Activated naive CD4-positive, alpha-beta T cell treated with Interleukin-2 at 50 U/mL for 16 hours (primary cell): ENCODE results near the gene TRAK2.
"Not testable (repeated sequence)": the region's sequence is repeated elsewhere in the genome, so short reads cannot be mapped to it uniquely, and the experiment has no call there.

Experiments used
- DNase-seq: peaks from one replicate; pipeline ENCODE4 v3.0.0-alpha.2; 2020

Gene TRAK2

GRCh38 chr2:201451292-201452057 lies at the start of gene TRAK2, which contains the start of gene STRADB:
TSS of gene TRAK2 (minus strand) at chr2:201451458. CDS start at chr2:201420507, 30,951 bp downstream.
TSS of gene STRADB (plus strand) at chr2:201451740. CDS start at chr2:201454841, 3,101 bp downstream.
- DNase-seq = peak; percentile 97

GRCh38 chr2:201500534-201500933 lies 49.3 kb upstream of the TRAK2 start:
- DNase-seq = no peak

GRCh38 chr2:201496785-201497184 lies 45.5 kb upstream of the TRAK2 start:
- no peak for DNase-seq

- no peak for DNase-seq
Measured at GRCh38 chr2:201490291-201490690, 39.0 kb upstream of the TRAK2 start.

GRCh38 chr2:201484805-201485204 lies 33.5 kb upstream of the TRAK2 start:
- no peak for DNase-seq

GRCh38 chr2:201483758-201484157 lies 32.5 kb upstream of the TRAK2 start:
- not testable (repeated sequence) for DNase-seq

- no peak for DNase-seq
Measured at GRCh38 chr2:201483342-201483741, 32.1 kb upstream of the TRAK2 start.

GRCh38 chr2:201482543-201482942 lies 31.3 kb upstream of the TRAK2 start:
- no peak for DNase-seq

- no peak for DNase-seq
Measured at GRCh38 chr2:201472411-201472810, 21.2 kb upstream of the TRAK2 start.

- DNase-seq = no peak
Measured at GRCh38 chr2:201471732-201472393, 20.6 kb upstream of the TRAK2 start.

GRCh38 chr2:201470821-201471731 lies 19.8 kb upstream of the TRAK2 start:
- no peak for DNase-seq

- no peak for DNase-seq
Measured at GRCh38 chr2:201467666-201468065, 16.4 kb upstream of the TRAK2 start.

GRCh38 chr2:201466050-201466675 lies 14.9 kb upstream of the TRAK2 start:
- DNase-seq = no peak

GRCh38 chr2:201465524-201465971 lies 14.3 kb upstream of the TRAK2 start:
- no peak for DNase-seq

- no peak for DNase-seq
Measured at GRCh38 chr2:201464547-201464946, 13.3 kb upstream of the TRAK2 start.

- DNase-seq = no peak
Measured at GRCh38 chr2:201460532-201460931, 9.3 kb upstream of the TRAK2 start.

GRCh38 chr2:201458381-201458780 lies 7.1 kb upstream of the TRAK2 start:
- no peak for DNase-seq

GRCh38 chr2:201452922-201453643 lies 1.8 kb upstream of the TRAK2 start:
- DNase-seq = no peak

- no peak for DNase-seq
Measured at GRCh38 chr2:201452058-201452921, 1.0 kb upstream of the TRAK2 start.

GRCh38 chr2:201450954-201451291 lies 335 bp downstream of the TRAK2 start:
- no peak for DNase-seq

GRCh38 chr2:201448701-201449100 lies 2.6 kb downstream of the TRAK2 start:
- peak; percentile 25 for DNase-seq
